ENCODE data around the gene OR4K17. TPM values are rescaled to one million over a fixed set of nuclear protein-coding genes. Genes with fewer than 3 reads are reported as not detected.
"Not testable (repeated sequence)": the region's sequence is repeated elsewhere in the genome, so short reads cannot be mapped to it uniquely, and the experiment has no call there.

OR4K17 gene
- not detected in 2 replicates for total RNA-seq (2014; rRNA removed; shearing (Covaris generic))
- not detected in 2 replicates for polyA plus RNA-seq (2015; cell fraction: cytosol; rRNA removed)
- not detected in 2 replicates for polyA plus RNA-seq (2015; cell fraction: nucleus; rRNA removed)

DNA sequence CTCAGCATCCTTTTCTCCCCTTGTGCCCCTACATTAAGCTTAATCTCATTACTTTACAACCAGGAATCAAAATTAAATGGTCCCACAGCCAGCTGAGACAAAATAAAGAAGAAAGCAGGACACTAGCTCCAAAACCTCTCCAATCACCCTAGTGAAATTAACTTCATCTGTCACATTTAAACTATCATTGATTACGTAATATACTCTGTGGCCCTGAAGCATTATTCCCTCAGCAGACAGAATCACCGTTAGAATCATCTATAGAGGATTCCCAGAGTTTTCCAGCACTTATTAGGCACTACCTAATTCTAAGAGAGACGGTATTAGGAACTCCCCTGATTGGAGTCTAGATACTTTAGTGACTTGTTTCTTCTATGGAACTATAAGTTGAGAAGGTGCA is at the start of gene OR4K17:
TSS of gene OR4K17 (plus strand) at position 302 of the 400 bp plus-strand sequence. CDS start 6,761 bp downstream, outside the sequence.
- no peak for DNase-seq (ENCODE audit: low read depth, low spot score)
- in situ Hi-C loops (cut with HindIII; ENCODE audit: low pct_unique_long_range_greater_than_20kb, low sequenced_read_pairs): no loop called here

DNA sequence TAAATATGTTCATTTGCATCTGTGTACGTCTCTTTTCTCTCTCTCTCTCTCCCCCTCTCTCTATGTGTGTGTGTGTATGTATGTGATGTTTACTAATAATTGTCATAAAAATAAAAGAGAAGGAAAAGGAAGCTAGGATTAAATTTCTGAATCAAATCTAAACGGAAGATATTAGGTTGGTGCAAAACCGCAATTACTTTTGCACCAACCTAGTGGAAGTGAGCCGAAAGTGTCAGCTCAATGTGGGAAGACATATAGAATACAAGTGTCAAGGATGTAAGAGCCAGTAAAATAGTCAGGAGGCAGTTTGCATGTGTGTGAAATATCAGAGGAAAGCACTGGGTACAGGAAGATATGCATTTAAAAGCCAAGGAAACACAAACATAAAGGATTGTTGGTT is 18.5 kb upstream of the OR4K17 start:
- in situ Hi-C loops (cut with HindIII; ENCODE audit: low pct_unique_long_range_greater_than_20kb, low sequenced_read_pairs): no loop called here
- no peak for DNase-seq (ENCODE audit: low read depth, low spot score)

DNA sequence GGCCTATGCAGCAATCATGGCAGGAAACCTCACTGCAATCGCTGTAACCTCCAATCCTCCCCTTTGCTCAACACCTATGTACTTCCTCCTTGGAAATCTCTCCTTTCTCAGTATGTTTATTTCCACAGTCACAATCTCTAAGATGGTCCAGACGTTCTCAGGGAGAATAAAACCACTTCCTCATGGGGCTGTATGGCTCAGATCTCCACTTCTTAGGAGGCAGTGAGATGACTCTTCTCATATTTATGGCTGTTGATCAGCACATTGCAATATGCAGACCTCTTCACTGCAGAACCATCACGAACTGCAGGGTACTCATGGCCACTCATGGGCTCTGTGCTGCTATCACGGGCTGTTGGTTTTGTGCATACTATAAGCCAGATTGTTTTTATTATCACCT is 17.1 kb upstream of the OR4K17 start:
- no peak for DNase-seq (ENCODE audit: low read depth, low spot score)
- in situ Hi-C loops (cut with HindIII; ENCODE audit: low pct_unique_long_range_greater_than_20kb, low sequenced_read_pairs): no loop called here

DNA sequence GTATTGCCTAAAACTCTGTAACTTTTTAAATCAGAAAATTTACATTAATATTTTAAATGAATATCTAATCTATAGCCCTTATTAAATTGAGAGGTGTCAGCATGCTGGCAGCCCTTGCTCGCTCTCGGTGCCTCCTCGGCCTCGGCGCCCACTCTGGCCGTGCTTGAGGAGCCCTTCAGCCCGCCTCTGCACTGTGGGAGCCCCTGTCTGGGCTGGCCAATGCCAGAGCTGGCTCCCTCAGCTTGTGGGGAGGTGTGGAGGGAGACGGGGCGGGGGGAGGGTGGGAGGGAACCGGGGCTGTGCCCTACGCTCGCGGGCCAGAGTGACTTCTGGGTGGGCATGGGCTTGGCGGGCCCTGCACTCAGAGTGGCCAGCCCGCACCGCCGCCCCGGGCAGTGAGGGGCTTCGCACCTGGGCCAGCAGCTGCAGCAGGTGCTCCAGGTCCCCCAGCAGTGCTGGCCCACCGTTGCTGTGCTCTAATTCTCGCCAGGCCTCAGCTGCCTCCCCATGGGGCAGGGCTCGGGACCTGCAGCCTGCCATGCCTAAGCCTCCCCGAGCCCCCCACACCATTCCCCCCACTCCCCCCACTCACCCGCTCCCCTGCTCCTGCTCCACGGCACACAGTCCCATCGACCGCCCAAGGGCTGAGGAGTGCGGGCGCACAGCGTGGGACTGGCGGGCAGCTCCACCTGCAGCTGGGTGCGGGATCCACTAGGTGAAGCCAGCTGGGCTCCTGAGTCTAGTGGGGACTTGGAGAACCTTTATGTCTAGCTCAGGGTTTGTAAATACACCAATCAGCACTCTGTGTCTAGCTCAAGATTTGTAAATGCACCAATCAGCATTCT is 11.4 kb upstream of the OR4K17 start:
- DNase-seq (ENCODE audit: low read depth, low spot score); in situ Hi-C loops (cut with HindIII; ENCODE audit: low pct_unique_long_range_greater_than_20kb, low sequenced_read_pairs): not testable (repeated sequence)

- no peak for DNase-seq (ENCODE audit: low read depth, low spot score)
- in situ Hi-C loops (cut with HindIII; ENCODE audit: low pct_unique_long_range_greater_than_20kb, low sequenced_read_pairs): no loop called here
Measured at GRCh38 chr14:20112321-20112720, 1.8 kb downstream of the OR4K17 start.

DNA sequence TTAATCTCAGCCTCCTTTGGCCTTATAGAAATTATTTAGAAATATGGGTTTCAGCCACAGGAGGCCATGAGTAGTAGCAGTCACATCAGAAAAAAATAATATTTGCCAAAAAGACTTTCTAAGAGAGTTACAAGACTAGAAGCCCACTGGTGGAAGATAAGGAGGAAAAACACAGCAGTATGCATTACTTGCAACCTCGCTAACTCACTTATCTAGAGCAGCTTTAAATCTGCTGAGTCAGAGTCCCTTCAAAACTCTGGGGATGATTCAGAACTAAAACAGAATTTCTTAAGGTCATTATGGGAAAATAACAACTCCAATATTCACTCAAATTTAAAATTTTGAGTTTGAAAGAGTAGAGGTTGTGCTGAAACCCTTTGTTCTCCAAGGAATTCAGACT is 6.2 kb downstream of the OR4K17 start:
- no peak for DNase-seq (ENCODE audit: low read depth, low spot score)
- in situ Hi-C loops (cut with HindIII; ENCODE audit: low pct_unique_long_range_greater_than_20kb, low sequenced_read_pairs): no loop called here

- in situ Hi-C loops (cut with HindIII; ENCODE audit: low pct_unique_long_range_greater_than_20kb, low sequenced_read_pairs): no loop called here
- no peak for DNase-seq (ENCODE audit: low read depth, low spot score)
Measured at GRCh38 chr14:20118795-20119194, 8.3 kb downstream of the OR4K17 start.

GRCh38 chr14:20138520-20138919 is 28.0 kb downstream of the OR4K17 start, which contains the start of gene OR4N5:
TSS of gene OR4N5 (plus strand) at chr14:20138820. CDS start at chr14:20143736, 4,916 bp downstream.
- no peak for DNase-seq (ENCODE audit: low read depth, low spot score)
- in situ Hi-C loops (cut with HindIII; ENCODE audit: low pct_unique_long_range_greater_than_20kb, low sequenced_read_pairs): no loop called here

DNA sequence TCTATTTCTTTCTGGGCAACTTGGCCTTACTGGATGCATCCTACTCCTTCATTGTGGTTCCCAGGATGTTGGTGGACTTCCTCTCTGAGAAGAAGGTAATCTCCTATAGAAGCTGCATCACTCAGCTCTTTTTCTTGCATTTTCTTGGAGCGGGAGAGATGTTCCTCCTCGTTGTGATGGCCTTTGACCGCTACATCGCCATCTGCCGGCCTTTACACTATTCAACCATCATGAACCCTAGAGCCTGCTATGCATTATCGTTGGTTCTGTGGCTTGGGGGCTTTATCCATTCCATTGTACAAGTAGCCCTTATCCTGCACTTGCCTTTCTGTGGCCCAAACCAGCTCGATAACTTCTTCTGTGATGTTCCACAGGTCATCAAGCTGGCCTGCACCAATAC is 33.4 kb downstream of the OR4K17 start:
- in situ Hi-C loops (cut with HindIII; ENCODE audit: low pct_unique_long_range_greater_than_20kb, low sequenced_read_pairs): no loop called here
- peak; percentile 48 for DNase-seq (ENCODE audit: low read depth, low spot score)

- in situ Hi-C loops (cut with HindIII; ENCODE audit: low pct_unique_long_range_greater_than_20kb, low sequenced_read_pairs): no loop called here
Measured at GRCh38 chr14:20144820-20145219, 34.3 kb downstream of the OR4K17 start.

DNA sequence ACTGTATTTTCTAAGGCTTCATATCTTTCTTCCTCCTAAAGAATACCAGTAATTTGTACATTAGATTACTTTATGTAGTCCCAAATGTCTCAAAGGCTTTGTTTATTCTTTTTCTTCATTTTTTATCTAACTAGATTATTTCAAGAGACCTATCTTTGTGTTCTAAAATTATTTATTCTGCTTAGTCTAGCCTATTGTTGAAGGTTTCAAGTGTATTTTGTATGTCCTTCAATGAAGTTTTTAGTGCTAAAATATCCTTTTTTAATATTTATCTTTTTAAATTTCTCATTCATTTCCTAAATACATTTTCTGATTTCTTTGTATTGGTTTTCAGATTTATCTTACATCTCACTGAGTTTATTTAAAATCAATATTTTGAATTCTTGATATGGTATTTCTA is 53.9 kb downstream of the OR4K17 start:
- in situ Hi-C loops (cut with HindIII; ENCODE audit: low pct_unique_long_range_greater_than_20kb, low sequenced_read_pairs): no loop called here
- no peak for DNase-seq (ENCODE audit: low read depth, low spot score)

More at GRCh38 chr14:20144820-20145219, 34.3 kb downstream of the OR4K17 start:
- DNase-seq (ENCODE audit: low read depth, low spot score): no peak

DNA sequence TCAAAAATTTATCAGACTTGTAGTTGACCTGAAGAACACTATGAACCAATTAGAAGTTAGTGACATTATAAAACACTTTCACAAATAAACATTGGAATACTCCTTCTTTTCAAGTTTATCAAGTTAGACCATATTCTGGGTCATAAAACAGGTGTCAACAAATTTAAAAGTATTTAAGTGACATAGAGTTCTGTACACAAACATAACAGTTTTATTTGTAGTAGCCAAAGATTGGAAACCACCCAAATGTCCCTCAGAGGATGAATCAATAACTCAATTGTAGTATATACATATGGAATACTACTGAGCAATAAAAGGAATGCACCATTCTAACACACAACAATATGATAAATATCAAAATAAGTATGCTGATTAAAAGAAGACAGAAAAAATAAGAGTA is 56.6 kb downstream of the OR4K17 start:
- DNase-seq (ENCODE audit: low read depth, low spot score): no peak
- in situ Hi-C loops (cut with HindIII; ENCODE audit: low pct_unique_long_range_greater_than_20kb, low sequenced_read_pairs): no loop called here

DNA sequence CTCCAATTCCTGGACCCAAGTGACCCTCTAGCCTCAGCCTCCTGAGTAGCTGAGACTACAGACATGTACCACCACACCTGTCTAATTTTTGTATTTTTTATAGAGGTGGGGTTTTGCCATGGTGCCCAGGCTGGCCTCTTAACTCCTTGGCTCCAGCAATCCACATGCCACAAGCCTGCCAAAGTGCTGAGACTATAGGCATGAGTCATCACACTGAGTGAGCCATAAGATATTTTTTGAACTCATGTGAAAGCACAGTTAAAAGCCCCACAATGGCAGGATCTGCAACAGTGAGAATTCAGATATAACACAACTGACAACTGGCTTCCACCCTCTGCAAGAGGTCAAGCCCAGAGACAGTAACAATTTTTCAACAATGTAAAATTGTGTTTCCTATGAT is 59.3 kb downstream of the OR4K17 start:
- in situ Hi-C loops (cut with HindIII; ENCODE audit: low pct_unique_long_range_greater_than_20kb, low sequenced_read_pairs): not testable (repeated sequence)

More for the DNA sequence above, 59.3 kb downstream of the OR4K17 start:
- DNase-seq (ENCODE audit: low read depth, low spot score): not testable (repeated sequence)

Small RNA genes lying within 50 kb of the gene (small RNA-seq; reads per million reads assigned to genes)
- gene RNA5SP380: 0 to 0.02 reads per million in 2 experiments

Other genes with a start within 250 kb of the OR4K17 start
- gene OR4K2, start 235.6 kb upstream of the OR4K17 start, total RNA-seq (2014; rRNA removed; shearing (Covaris generic)): not detected in 2 replicates
- not detected in 2 replicates for gene OR4K5, start 190.1 kb upstream of the OR4K17 start, total RNA-seq (2014; rRNA removed; shearing (Covaris generic))
- not detected in 2 replicates for gene OR4K1, start 179.8 kb upstream of the OR4K17 start, total RNA-seq (2014; rRNA removed; shearing (Covaris generic))
- not detected in 2 replicates for gene OR4K15, start 135.1 kb upstream of the OR4K17 start, total RNA-seq (2014; rRNA removed; shearing (Covaris generic))
- gene OR4Q2, start 108.6 kb upstream of the OR4K17 start, total RNA-seq (2014; rRNA removed; shearing (Covaris generic)): not detected in 2 replicates
- gene OR4K14, start 91.4 kb upstream of the OR4K17 start, total RNA-seq (2014; rRNA removed; shearing (Covaris generic)): not detected in 2 replicates
- not detected in 2 replicates for gene OR4K13, start 74.7 kb upstream of the OR4K17 start, total RNA-seq (2014; rRNA removed; shearing (Covaris generic))
- not detected in 2 replicates for gene OR4L1, start 50.7 kb upstream of the OR4K17 start, total RNA-seq (2014; rRNA removed; shearing (Covaris generic))
- not detected in 2 replicates for gene OR4N5, start 28.1 kb downstream of the OR4K17 start, total RNA-seq (2014; rRNA removed; shearing (Covaris generic))
- not detected in 2 replicates for gene OR11G2, start 80.2 kb downstream of the OR4K17 start, total RNA-seq (2014; rRNA removed; shearing (Covaris generic))
- not detected in 2 replicates for gene OR11H6, start 113.0 kb downstream of the OR4K17 start, total RNA-seq (2014; rRNA removed; shearing (Covaris generic))
- not detected in 2 replicates for gene OR11H7, start 118.2 kb downstream of the OR4K17 start, total RNA-seq (2014; rRNA removed; shearing (Covaris generic))
- not detected in 2 replicates for gene OR11H4, start 128.5 kb downstream of the OR4K17 start, total RNA-seq (2014; rRNA removed; shearing (Covaris generic))
- 23.3 and 23.9 TPM in 2 replicates for gene TTC5, start 195.2 kb downstream of the OR4K17 start, total RNA-seq (2014; rRNA removed; shearing (Covaris generic))
- gene CCNB1IP1, start 222.5 kb downstream of the OR4K17 start, total RNA-seq (2014; rRNA removed; shearing (Covaris generic)): 81.2 and 82.5 TPM in 2 replicates
- 9.2 and 13.2 TPM in 2 replicates for gene PARP2, start 232.9 kb downstream of the OR4K17 start, total RNA-seq (2014; rRNA removed; shearing (Covaris generic))